ENCODE data around the gene BCAR1.

DNA sequence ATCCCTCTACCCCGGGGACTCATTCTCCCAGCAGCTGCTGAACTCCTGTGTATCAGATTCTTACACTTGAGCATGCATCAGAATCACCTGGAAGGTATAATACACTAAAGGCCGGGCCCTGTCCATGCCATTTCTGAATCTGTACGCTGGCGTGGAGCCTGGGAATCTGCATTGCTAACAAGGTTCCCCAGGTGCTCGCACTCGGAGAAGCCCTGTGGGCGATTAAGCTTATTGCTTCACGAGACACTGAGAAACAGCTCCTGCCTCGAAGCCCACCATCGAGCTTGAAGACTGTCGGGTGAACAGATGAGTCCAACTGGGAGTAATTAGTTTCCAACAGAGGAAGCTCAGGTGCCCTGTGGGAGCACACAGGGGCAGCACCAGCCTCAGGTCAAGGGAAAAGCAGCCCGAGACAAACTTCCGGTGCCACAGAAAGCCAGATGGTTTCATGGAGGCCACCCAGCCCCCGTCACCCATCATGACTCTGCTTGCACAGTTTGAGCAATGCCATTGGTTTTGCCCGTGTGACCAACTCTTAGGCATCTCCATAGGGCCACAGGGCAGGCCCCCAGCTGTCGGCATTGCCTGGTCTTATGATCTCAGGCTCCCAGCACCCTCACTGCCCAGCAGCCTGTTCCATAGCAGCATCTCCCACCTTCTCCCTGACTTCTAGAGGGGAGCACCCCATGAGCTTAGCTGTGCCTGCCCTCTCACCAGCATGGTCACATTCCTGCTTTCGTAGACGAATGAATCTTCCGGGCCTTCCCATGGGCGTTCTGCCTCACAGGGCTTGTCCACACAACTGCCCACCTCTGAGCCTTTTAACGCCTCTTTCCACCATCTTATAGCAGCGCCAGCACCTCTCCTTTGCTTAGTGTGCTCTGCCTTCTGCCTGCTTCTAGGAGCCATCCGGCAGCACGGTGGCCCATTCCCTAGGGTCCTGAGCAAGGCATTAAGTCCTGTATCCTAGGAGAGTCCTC lies 55.3 kb downstream of the BCAR1 start:
- TF ChIP-seq TCF7 (CRISPR knock-in tag; IDR thresholded peaks at IDR 0.05; ENCODE audit: low read depth) (no peak), GABPB1 (CRISPR knock-in tag; IDR thresholded peaks at IDR 0.05) (no peak), TP53 (CRISPR knock-in tag; IDR thresholded peaks at IDR 0.05) (no peak), ZNF138 (CRISPR knock-in tag; conservative IDR thresholded peaks at IDR 0.05) (no peak), ETV6 (CRISPR knock-in tag; IDR thresholded peaks at IDR 0.05) (no peak), MLX (CRISPR knock-in tag; IDR thresholded peaks at IDR 0.05) (no peak), RELA (CRISPR knock-in tag; IDR thresholded peaks at IDR 0.05; ENCODE audit: borderline replicate concordance) (no peak), FOXJ3 (CRISPR knock-in tag; IDR thresholded peaks at IDR 0.05; ENCODE audit: borderline replicate concordance) (no peak), ZNF317 (CRISPR knock-in tag; IDR thresholded peaks at IDR 0.05; ENCODE audit: borderline replicate concordance, low read depth) (no peak)
- TF ChIP-seq, protein P1, sequence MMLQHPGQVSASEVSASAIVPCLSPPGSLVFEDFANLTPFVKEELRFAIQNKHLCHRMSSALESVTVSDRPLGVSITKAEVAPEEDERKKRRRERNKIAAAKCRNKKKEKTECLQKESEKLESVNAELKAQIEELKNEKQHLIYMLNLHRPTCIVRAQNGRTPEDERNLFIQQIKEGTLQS (CRISPR knock-in tag; conservative IDR thresholded peaks at IDR 0.05) = no peak
- TF ChIP-seq, protein P2, sequence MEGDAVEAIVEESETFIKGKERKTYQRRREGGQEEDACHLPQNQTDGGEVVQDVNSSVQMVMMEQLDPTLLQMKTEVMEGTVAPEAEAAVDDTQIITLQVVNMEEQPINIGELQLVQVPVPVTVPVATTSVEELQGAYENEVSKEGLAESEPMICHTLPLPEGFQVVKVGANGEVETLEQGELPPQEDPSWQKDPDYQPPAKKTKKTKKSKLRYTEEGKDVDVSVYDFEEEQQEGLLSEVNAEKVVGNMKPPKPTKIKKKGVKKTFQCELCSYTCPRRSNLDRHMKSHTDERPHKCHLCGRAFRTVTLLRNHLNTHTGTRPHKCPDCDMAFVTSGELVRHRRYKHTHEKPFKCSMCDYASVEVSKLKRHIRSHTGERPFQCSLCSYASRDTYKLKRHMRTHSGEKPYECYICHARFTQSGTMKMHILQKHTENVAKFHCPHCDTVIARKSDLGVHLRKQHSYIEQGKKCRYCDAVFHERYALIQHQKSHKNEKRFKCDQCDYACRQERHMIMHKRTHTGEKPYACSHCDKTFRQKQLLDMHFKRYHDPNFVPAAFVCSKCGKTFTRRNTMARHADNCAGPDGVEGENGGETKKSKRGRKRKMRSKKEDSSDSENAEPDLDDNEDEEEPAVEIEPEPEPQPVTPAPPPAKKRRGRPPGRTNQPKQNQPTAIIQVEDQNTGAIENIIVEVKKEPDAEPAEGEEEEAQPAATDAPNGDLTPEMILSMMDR (IDR thresholded peaks at IDR 0.05) = no peak
- TF ChIP-seq, protein P3, sequence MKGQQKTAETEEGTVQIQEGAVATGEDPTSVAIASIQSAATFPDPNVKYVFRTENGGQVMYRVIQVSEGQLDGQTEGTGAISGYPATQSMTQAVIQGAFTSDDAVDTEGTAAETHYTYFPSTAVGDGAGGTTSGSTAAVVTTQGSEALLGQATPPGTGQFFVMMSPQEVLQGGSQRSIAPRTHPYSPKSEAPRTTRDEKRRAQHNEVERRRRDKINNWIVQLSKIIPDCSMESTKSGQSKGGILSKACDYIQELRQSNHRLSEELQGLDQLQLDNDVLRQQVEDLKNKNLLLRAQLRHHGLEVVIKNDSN (CRISPR knock-in tag; IDR thresholded peaks at IDR 0.05) = no peak

Measured in WTC11 (cell line).